ENCODE data around the gene UGT1A9. TPM values are rescaled to one million over a fixed set of nuclear protein-coding genes. Genes with fewer than 3 reads are reported as not detected.
"Not testable (repeated sequence)": the region's sequence is repeated elsewhere in the genome, so short reads cannot be mapped to it uniquely, and the experiment has no call there.

UGT1A9 gene
- total and polyA plus RNA-seq, 12 donors = not detected

DNA sequence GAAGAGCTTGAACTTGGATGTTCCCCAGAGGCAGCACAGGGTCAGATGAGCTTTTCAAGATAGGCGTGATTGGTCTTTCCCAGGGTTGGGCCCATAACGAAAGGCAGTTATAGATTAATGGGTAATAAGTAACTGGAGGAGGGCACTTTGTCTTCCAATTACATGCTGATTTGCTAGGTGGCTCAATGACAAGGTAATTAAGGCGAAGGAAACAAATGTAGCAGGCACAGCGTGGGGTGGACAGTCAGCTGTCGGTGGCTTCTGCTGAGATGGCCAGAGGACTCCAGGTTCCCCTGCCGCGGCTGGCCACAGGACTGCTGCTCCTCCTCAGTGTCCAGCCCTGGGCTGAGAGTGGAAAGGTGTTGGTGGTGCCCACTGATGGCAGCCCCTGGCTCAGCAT lies 46.9 kb downstream of the UGT1A9 start, which contains the start of gene UGT1A4:
UGT1A4 (plus strand) TSS at position 185 of the 400 bp plus-strand sequence; CDS start at position 270, 85 bp downstream.
- Histone ChIP-seq H3K27me3 (peaks cover 0 to 21% (median 10%) of the 10 kb centered on the region in 7 donors), H3K36me3 (no peaks in the 10 kb centered on the region), H3K9me3 (peaks cover 0 to 2% (median 0%) of the 10 kb centered on the region in 11 donors), H3K4me1 (no peaks in the 10 kb centered on the region), H3K27ac (no peak within 1 kb of the TSS), H3K4me3 (no peak within 1 kb of the TSS)
- no peak for ATAC-seq
- WGBS, 2 donors = 82 to 84% methylated on average over 7 of the region's 7 CpGs
- intact Hi-C loops (cut with DNase I) = no loop called here
- no peak for TF ChIP-seq CTCF (IDR thresholded peaks at IDR 0.05)
- no peak for DNase-seq

GRCh38 chr2:233728723-233729301 lies 57.1 kb downstream of the UGT1A9 start, which contains the start of gene UGT1A3:
UGT1A3 (plus strand) TSS chr2:233729042; CDS start chr2:233729127, 85 bp downstream.
- Histone ChIP-seq H3K27ac (no peak within 1 kb of the TSS), H3K27me3 (peaks cover 0 to 4% (median 0%) of the 10 kb centered on the region in 7 donors), H3K9me3 (peaks cover 0 to 5% (median 0%) of the 10 kb centered on the region in 11 donors), H3K4me3 (no peak within 1 kb of the TSS), H3K4me1 (no peaks in the 10 kb centered on the region), H3K36me3 (no peaks in the 10 kb centered on the region)
- WGBS, 2 donors = 77 to 80% methylated on average over 8 of the region's 8 CpGs
- no peak for TF ChIP-seq CTCF (IDR thresholded peaks at IDR 0.05)
- intact Hi-C loops (cut with DNase I) = no loop called here
- no peak for DNase-seq
- no peak for ATAC-seq

- H3K9me3 ChIP-seq; H3K36me3 ChIP-seq; ATAC-seq; DNase-seq; H3K27ac ChIP-seq; H3K4me3 ChIP-seq; H3K4me1 ChIP-seq; intact Hi-C loops (cut with DNase I): not testable (repeated sequence)
- H3K27me3 ChIP-seq = peaks cover 0 to 19% (median 4%) of the 10 kb centered on the region in 7 donors
- WGBS, 2 donors = 81 to 83% methylated on average over 14 of the region's 14 CpGs
Observed at GRCh38 chr2:233736868-233737653, 65.4 kb downstream of the UGT1A9 start.

DNA sequence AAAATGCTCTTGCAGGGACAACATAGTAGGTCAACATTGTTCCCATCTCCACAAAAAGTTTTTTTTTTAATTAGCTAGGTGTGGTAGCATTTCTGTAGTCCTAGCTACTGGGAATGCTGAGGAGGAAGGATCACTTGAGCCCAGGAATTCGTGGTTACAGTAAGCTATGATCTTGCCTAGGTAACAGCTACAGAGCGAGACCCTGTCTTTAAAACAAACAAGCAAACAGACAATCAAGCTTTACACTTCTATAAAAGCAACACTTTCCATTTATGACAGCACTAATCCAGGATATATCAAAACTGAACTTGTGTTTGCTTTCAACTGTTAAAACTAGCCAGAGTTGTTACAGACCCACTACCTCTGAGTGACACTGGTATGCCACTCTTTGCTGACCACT lies 69.2 kb downstream of the UGT1A9 start:
- no peak for DNase-seq
- ATAC-seq = no peak
- H3K4me3 ChIP-seq = no peak overlapping the region
- H3K9me3 ChIP-seq = no peaks in the 10 kb centered on the region
- no peak for TF ChIP-seq CTCF (IDR thresholded peaks at IDR 0.05)
- H3K36me3 ChIP-seq = no peaks in the 10 kb centered on the region
- H3K4me1 ChIP-seq = no peaks in the 10 kb centered on the region
- 57 to 61% methylated on average over 2 of the region's 2 CpGs for WGBS, 2 donors
- no peak overlapping the region for H3K27ac ChIP-seq
- intact Hi-C loops (cut with DNase I) = no loop called here
- peaks cover 0 to 24% (median 9%) of the 10 kb centered on the region in 7 donors for H3K27me3 ChIP-seq

Data from heart right ventricle (tissue), 16 donors.